ENCODE measurements around the gene JTB.

JTB gene

GRCh38 chr1:153991806-153992205, 14.3 kb upstream of the JTB start:
- no peak for TF ChIP-seq EZH2 (IDR thresholded peaks at IDR 0.05; ENCODE audit: borderline replicate concordance, low read length)
- TF ChIP-seq CTCF (IDR thresholded peaks at IDR 0.05; ENCODE audit: low read length), result no peak
- Histone ChIP-seq H3K9me2 (ENCODE audit: low read depth, low read length) (no peaks in the 10 kb centered on the region), H3K79me2 (ENCODE audit: insufficient read depth, low read length) (peaks cover 8% of the 10 kb centered on the region; the same call in 1 of the 2 replicates), H3K27me3 (ENCODE audit: insufficient read depth, low read length) (no peaks in the 10 kb centered on the region), H3K4me2 (ENCODE audit: low read length) (peak overlapping the region; percentile 85), H4K20me1 (ENCODE audit: insufficient read depth, low read length) (no peaks in the 10 kb centered on the region), H2AFZ (ENCODE audit: low read length) (no peak overlapping the region), H3K27ac (ENCODE audit: low read depth, low read length, poor library complexity, severe bottlenecking) (peak overlapping the region; percentile 70), H3K4me3 (ENCODE audit: low read depth, low read length, poor library complexity, severe bottlenecking) (peak overlapping the region; percentile 87), H3K9ac (ENCODE audit: low read length) (peak overlapping the region; percentile 89), H3K36me3 (ENCODE audit: insufficient read depth, low read length) (peaks cover 51% of the 10 kb centered on the region), H3F3A (ENCODE audit: insufficient read depth, low read length) (peaks cover 9% of the 10 kb centered on the region), H3K4me1 (ENCODE audit: insufficient read depth, low read length, severe bottlenecking) (peaks cover 35% of the 10 kb centered on the region), H3K9me3 (ENCODE audit: low read length) (no peaks in the 10 kb centered on the region)

- peaks cover 9% of the 10 kb centered on the region for H3F3A ChIP-seq (ENCODE audit: insufficient read depth, low read length)
- no peak overlapping the region for H2AFZ ChIP-seq (ENCODE audit: low read length)
- H3K4me2 ChIP-seq (ENCODE audit: low read length), result peak overlapping the region; percentile 85
- TF ChIP-seq EZH2 (IDR thresholded peaks at IDR 0.05; ENCODE audit: borderline replicate concordance, low read length) (no peak), CTCF (IDR thresholded peaks at IDR 0.05; ENCODE audit: low read length) (no peak)
- H3K9me2 ChIP-seq (ENCODE audit: low read depth, low read length), result no peaks in the 10 kb centered on the region
- peaks cover 51% of the 10 kb centered on the region for H3K36me3 ChIP-seq (ENCODE audit: insufficient read depth, low read length)
- no peaks in the 10 kb centered on the region for H3K9me3 ChIP-seq (ENCODE audit: low read length)
- peaks cover 40% of the 10 kb centered on the region for H3K4me1 ChIP-seq (ENCODE audit: insufficient read depth, low read length, severe bottlenecking)
- H3K4me3 ChIP-seq (ENCODE audit: low read depth, low read length, poor library complexity, severe bottlenecking), result peak overlapping the region; percentile 87
- H3K27ac ChIP-seq (ENCODE audit: low read depth, low read length, poor library complexity, severe bottlenecking), result peak overlapping the region; percentile 70
- H3K27me3 ChIP-seq (ENCODE audit: insufficient read depth, low read length), result no peaks in the 10 kb centered on the region
- peaks cover 8% of the 10 kb centered on the region; the same call in 1 of the 2 replicates for H3K79me2 ChIP-seq (ENCODE audit: insufficient read depth, low read length)
- no peaks in the 10 kb centered on the region for H4K20me1 ChIP-seq (ENCODE audit: insufficient read depth, low read length)
- peak overlapping the region; percentile 89 for H3K9ac ChIP-seq (ENCODE audit: low read length)
Observed at GRCh38 chr1:153991151-153991630, 13.7 kb upstream of the JTB start.

GRCh38 chr1:153990468-153991150, 13.1 kb upstream of the JTB start, which contains the start of gene RPS27:
RPS27 (plus strand) TSS chr1:153990762; CDS start chr1:153990797, 35 bp downstream.
- 0 out of 2 replicates have a peak within 1 kb of the TSS, but pooled peaks have one; percentile 84 for H2AFZ ChIP-seq (ENCODE audit: low read length)
- H4K20me1 ChIP-seq (ENCODE audit: insufficient read depth, low read length), result no peaks in the 10 kb centered on the region
- H3K4me1 ChIP-seq (ENCODE audit: insufficient read depth, low read length, severe bottlenecking), result peaks cover 40% of the 10 kb centered on the region
- H3K4me2 ChIP-seq (ENCODE audit: low read length), result peak within 1 kb of the TSS; percentile 85
- H3K9ac ChIP-seq (ENCODE audit: low read length), result peak within 1 kb of the TSS; percentile 89
- H3K27me3 ChIP-seq (ENCODE audit: insufficient read depth, low read length), result no peaks in the 10 kb centered on the region
- peak within 1 kb of the TSS; percentile 70 for H3K27ac ChIP-seq (ENCODE audit: low read depth, low read length, poor library complexity, severe bottlenecking)
- H3F3A ChIP-seq (ENCODE audit: insufficient read depth, low read length), result peaks cover 9% of the 10 kb centered on the region
- no peaks in the 10 kb centered on the region for H3K9me2 ChIP-seq (ENCODE audit: low read depth, low read length)
- H3K4me3 ChIP-seq (ENCODE audit: low read depth, low read length, poor library complexity, severe bottlenecking), result peak within 1 kb of the TSS; percentile 87
- peaks cover 49% of the 10 kb centered on the region for H3K36me3 ChIP-seq (ENCODE audit: insufficient read depth, low read length)
- no peak for TF ChIP-seq CTCF (IDR thresholded peaks at IDR 0.05; ENCODE audit: low read length)
- no peak for TF ChIP-seq EZH2 (IDR thresholded peaks at IDR 0.05; ENCODE audit: borderline replicate concordance, low read length)
- H3K79me2 ChIP-seq (ENCODE audit: insufficient read depth, low read length), result peaks cover 8% of the 10 kb centered on the region; the same call in 1 of the 2 replicates
- H3K9me3 ChIP-seq (ENCODE audit: low read length), result no peaks in the 10 kb centered on the region

All from OCI-LY1 (cell line).